ENCODE results near the gene RSRC2.

DNA sequence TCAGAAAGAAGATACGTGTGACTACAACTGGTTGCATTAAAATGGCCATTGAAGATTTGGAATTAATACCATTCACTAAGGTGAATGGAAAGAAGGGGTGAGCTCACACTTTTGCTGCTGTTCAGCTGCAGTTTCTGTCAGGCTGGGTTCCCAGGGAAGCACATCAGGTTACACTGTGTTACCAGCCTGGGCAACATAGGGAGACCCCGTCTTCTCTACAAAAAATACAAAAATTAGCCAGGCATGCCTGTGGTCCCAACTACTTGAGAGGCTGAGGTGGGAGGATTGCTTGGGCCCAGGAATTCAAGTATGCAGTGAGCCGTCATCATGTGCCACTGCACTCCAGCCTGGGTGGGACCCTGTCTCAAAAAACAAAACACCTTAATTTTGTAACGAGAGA lies 13.1 kb downstream of the RSRC2 start:
- TF ChIP-seq, protein P1, sequence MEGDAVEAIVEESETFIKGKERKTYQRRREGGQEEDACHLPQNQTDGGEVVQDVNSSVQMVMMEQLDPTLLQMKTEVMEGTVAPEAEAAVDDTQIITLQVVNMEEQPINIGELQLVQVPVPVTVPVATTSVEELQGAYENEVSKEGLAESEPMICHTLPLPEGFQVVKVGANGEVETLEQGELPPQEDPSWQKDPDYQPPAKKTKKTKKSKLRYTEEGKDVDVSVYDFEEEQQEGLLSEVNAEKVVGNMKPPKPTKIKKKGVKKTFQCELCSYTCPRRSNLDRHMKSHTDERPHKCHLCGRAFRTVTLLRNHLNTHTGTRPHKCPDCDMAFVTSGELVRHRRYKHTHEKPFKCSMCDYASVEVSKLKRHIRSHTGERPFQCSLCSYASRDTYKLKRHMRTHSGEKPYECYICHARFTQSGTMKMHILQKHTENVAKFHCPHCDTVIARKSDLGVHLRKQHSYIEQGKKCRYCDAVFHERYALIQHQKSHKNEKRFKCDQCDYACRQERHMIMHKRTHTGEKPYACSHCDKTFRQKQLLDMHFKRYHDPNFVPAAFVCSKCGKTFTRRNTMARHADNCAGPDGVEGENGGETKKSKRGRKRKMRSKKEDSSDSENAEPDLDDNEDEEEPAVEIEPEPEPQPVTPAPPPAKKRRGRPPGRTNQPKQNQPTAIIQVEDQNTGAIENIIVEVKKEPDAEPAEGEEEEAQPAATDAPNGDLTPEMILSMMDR (IDR thresholded peaks at IDR 0.05): no peak
- TF ChIP-seq POLR2A (IDR thresholded peaks at IDR 0.05): no peak
